Stimulated activated naive CD4-positive, alpha-beta T cell treated with Interleukin-2 at 50 U/mL for 16 hours (primary cell): ENCODE measurements around the gene BABAM2.

Experiments used
- DNase-seq: peaks from one replicate; lab custom pipeline; 2025; lab: John Stamatoyannopoulos, UW

BABAM2 gene

DNA sequence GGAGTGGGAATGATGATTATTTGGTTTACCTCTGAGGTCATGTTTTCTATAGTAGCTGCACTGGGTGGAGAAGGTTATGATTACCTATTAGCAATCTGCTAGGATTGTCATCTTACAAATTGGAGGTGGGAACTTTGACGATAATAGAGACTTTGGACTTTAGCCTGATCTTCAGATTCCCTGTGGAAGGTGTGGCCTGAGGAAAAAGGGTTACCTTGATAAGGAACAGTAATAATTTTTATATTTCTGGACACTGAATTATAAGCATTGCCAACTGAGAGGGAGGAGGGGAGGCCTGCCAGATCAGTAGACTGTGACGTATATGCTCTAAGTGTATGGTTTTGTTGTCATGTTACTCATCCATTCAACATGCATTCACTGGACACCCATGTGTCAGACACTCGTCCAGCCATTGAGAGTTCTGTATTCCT, 318.7 kb downstream of the BABAM2 start:
- no peak for DNase-seq

DNA sequence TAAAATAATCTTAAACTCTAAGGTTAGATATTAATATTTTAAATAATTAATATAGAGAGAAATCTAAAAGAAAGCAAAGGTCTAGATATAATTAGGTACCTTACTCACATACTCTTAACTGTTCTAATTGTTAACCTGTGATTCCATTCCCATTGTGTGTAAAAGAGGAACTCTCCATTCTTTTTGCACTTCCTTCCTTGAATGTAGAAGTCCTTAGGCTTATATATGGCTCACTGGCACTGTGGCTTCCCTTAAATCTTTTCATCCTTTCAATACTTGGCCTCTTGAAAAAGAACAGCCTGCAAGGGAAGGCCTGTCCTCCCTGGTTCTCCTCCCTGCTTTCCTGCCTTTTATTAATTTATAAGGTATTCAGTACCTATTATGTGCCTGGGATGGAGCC, 319.3 kb downstream of the BABAM2 start:
- no peak for DNase-seq

DNA sequence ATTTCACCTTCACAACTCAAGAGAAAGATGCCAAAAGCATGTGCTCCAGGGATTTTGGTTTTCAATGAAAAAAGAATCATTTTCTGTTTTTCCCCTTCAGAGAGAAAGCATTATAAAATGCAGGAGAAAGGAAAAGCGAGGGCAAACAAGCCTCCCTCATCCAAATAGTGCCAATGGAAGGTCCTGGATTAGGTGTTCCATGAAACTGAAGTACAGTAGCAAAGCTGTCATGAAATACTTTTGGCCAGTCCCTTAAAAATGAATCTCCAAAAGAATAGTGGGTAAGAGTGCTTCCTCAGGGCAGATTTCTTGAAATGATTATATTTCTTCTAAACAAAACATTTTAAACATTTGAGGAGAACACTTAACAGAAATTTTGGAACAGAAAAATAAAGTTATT, 320.0 kb downstream of the BABAM2 start:
- DNase-seq: no peak

DNA sequence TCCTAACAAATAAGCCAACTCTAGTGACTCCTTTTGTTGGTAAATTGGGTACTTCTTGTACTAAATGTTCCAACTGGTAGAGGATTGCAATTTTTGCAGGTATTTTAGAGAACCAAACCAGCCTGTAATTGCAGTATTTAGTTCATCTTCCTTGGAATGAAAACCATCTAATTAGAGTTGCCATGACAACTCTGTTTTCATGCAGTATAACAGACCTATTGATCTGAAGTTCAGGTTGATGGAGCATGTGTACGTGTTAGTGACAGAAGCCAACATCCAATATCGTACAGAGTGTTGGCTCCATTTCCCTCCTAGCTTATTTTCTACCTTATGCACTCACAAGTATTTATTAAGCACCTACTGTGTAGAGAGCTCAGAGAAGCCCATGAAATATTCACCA, 325.8 kb downstream of the BABAM2 start:
- no peak for DNase-seq

DNA sequence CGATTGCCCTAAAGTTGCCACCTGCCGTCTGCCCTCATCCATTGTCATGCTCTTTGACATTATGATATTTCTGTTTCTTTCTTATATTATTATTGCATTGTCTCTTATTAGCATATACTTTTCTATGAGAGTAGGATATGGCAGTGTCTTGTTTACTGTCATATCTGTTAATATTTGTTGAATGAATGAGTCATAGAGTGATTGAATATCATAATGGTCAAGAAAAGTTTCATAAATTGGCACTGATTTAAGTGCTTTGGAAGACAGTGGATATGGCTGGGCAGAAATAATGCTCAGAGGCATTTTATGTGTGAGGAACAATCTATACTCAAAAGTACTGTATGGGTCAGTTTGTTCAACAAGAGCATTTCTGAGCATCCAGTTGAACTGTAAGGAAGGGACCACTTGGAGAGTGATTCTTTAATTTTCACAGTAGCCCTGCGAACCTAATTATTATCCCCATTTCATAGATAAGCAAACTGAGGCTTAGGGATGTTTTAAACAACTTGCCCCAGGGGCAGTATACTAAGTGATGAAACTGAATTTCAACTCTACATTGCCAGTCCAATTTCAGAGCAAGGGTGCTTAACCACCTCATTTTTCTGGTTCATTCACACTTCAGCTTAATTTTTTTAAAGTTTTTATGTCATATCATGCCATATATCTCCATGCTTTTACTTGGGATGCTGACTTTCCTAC, 326.7 kb downstream of the BABAM2 start:
- no peak for DNase-seq

DNA sequence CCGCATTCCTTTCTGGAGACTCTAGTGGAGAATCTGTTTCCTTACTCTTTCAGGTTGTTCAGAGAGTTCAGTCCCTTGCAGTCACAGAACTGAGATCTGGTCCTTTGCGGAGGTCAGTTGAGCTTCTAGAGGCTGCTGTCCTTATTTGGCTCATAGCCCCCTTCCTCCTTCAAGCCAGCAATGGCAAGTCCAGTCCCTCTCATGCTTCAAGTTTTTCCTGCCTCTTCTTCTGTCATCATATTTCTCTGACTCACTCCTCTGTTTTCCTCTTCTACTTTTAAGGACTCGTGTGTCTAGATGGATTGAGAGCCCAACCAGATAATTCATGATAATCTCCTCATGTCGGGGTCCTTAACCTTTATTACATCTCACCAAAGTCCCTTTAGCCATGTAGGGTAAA, 328.6 kb downstream of the BABAM2 start:
- no peak for DNase-seq

DNA sequence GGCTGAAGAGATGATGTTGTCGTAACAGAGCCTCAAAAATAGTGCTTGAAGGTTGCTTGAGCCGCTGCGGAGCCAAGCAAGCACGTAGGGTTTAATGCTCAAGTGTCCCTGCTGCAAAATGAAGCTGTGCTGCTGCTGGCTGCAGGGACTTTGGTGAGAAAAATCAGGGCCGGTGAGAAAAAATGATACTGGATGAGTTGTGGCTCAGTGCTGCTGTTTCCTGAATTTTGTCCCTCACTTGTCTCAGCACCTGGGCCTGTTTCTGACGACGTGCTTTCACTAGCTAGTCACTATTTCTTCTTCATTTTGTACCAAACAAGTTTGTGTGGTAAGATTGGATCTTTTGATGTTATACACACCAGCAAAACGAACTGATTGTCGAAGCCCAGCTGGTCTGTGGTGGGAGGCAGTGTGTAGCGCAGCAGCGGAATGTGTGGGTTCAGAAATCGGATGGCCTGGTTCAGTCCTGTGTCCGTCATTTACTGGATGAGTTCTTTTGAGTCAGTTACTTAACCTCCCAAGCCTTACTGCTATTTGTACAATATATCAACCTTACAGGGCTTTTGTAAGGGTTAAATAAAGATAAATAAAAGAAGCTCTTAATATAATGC, 329.3 kb downstream of the BABAM2 start:
- DNase-seq: no peak

DNA sequence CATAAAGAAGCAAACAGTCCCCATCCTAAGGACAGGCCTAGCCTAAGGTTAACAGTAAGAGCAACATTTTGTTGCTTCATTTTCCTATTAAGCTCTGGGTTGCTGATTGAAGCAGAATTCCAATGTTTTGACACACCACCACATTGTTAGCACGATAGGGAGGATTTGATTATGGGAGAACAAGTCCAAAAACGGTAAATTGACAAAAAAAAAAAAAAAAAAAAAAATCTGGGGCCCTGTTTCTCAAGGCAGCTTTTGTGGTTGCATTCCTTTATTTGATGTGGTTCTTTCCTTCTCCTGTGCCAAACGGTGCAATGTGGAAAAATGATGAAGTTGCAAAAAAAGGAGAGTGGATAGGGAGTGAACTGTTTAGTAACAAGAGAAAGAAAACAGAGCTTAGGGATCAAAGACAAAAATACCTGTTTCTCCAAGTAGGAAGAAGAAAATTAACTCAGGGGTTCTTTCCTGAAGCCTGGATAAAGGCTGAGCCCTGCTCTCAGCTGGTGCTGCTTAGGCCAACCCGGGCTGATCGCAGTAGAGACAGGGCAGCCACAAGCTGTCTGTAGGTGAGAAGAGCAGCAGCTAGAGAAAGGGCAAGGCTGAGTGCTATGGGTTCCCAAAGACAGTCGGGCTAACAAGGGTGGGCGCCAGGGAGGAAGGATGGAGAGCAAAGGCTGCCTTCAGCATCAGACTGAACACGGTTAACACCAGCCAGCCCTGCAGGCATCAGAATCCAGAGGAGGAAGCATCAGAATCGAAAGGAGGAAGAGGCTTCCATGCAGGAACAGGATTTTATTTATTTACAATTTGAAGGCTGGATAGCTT, 334.3 kb downstream of the BABAM2 start:
- no peak for DNase-seq

DNA sequence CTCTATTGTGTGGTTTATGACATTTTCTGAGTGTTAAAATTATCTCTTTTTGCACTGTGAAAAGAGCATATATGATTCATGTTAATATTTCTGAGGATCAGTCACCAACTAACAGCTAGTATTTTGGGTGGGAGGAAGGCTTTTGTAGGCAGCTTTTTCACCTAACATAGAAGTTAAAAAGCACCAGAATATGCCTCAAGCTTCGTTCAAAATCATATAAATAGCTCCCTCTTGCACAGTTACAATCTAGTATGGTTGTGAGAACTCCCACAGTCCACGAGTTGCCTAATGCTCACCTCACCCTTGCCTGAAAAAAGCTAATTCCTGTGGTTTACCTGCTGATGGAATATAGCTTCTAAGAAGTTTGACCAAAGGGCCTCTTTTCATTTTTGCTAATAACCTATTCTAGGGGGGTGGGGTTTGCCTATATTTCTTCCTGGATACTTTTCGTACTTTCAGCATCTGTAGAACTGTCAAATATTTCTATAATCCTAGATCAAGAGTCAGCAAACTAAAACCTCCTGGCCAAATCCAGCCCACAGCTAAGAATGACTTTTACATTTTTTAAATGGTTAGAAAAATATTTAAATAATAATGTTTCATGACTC, 335.0 kb downstream of the BABAM2 start:
- no peak for DNase-seq

DNA sequence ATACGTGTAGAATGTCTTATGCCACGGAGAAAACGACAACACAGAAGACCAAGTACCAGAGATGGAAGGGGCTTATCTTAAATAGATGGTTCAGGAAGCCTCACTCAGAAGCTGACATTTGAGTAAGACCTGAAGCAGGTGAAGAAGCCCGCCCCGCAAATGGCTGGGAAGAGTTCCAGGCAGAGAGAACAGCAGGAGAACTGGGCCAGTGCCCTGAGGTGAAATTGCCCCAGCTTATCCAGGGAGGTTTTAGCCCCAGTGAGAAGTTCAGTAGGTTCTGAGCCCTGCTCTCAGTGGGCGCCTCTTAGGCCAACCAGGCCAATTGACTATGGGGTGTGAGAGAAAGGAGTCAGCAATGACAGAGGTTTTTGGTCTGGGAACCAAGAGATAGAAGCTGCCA, 336.0 kb downstream of the BABAM2 start:
- no peak for DNase-seq

DNA sequence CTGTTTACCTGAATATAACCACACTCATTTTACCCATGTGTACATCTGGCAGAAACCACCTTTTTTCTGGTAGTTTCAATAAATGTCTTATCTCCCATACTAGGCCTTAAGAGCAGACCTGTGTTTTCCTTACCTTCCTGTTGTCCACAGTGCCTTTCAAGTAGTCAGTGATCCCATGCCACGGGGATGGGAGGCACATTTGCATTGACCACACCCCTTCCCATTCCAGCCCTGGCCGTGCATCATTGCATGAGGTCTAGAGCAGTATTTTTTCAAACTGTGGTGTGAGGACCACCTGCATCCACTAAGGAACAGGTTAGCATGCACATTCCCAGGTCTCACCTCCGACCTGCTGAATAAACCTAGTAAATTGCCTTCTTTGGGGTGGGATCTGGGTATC, 337.0 kb downstream of the BABAM2 start:
- DNase-seq: no peak

DNA sequence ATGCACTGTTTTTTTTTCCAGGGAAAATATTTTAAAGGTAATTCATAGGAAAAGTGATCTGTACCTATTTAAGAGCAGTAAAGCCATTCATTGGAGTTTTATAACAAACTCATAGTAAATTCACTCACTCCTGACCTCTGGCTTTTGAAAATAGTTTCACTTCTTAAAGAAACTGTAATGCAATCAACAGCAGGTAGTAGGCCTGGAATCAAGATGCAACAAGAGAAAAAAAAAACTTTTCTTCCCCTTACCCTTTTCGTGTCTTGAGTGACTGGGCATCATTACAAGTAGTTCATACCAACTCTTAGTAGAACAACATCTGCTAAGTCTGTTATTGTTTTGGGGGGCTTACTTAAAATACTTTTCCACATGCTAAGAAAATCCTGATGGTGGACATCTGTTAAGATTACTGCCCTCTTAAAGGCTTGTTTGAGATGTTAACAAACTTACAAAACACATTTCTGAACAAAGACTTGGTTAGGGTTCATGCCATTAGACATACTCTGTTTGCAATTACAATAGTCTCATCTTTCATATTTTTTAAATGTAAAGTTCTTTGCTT, 338.0 kb downstream of the BABAM2 start:
- DNase-seq: no peak

DNA sequence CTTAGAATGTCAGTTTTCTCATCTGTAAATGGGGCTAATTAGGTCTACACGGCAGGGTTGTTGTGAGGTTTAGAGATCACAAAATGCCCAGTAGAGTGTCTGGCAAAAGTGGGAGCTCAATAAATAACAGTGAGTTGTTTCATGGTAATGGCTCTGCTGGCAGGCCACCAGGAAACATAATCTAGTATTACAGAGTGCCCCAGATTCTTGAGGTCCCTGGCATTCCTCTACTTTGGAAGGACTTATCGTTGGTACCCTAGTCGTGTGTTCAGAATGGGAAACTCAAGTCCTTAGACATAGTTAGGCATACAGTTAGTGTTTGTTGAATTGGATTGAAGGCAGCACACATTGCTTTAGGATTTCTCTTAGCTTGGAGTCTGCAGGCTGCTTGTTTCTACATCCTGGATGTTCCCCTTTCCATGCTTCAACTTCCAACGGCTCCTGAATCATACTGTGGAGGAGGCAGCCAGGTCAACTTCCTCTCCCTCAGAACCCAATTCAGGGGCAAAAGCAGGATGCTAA, 340.6 kb downstream of the BABAM2 start:
- DNase-seq: no peak

DNA sequence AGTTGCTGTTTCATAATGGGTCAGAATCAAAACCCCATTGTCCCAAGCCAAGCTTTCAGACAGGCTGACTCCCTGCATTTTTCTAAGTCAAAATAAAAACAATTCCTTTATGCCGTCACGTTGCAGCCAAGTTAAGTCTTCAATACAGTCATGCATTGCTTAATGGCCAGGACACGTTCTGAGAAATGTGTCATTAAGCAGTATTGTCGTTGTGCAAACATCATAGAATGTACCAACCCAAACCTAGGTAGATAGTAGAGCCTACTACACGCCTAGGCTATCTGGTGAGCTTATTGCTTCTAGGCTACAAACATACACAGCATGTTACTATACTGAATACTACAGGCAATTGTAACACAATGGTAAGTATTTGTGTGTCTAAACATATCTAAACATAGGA, 341.8 kb downstream of the BABAM2 start:
- DNase-seq: no peak

DNA sequence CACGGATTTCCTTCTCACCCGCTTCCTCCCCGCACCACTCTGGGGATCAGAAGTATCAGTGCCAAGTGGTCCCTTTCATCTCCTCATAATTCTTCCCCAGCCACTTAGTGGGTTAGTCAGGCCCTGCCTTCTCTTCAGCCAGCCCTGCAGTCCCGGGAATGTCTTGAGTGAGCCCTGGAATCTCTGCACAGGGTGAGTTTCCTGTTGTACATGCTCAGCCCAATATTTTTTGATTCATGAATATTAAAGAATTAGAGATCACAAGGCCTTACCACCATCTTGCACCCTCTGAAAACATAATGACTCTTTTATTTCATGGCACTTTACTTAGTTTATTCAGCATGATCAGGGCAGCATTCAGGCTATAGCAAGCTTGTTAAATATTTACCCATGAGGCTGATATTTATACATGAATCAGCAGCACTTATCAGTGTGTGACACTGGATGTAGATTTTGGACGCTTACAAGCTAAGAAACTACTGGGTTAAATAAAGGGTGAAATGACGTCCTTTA, 342.7 kb downstream of the BABAM2 start:
- no peak for DNase-seq

DNA sequence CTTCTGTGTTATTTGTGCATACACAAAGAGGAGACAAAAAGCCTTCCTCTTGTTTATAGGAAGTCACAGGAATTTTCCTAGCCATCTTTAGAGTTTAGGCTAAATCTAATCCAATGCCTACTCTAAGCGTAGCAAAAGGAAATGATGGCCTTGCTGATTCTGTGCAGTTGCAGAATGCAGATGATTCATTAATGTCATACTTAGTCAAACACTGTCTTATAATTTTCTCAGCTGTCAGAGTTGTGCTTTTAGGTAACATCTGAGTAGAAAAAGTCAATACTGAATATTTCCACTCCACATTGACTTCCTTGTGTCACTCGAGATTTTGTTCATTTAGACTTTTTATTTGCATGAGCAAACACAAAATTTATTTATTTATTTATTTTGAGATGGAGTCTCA, 344.3 kb downstream of the BABAM2 start:
- no peak for DNase-seq

DNA sequence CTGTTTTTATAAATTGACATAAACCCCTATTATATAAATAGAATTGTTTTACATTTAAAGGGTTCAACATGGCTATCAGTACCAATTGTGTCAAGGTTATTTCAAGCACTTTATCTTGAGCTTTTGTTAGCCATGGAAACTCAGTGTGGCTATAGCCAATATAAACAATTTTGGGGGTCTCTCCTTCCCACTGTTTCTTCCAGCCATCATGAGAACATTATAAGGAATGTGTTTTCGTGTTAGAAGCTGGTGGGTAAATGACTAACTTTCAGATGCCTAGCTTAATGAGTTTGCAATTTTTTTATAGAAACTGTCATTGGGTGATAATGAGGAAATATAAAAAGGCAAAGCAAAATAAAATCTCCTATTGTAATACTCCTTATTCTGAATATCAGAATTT, 348.7 kb downstream of the BABAM2 start:
- DNase-seq: no peak

DNA sequence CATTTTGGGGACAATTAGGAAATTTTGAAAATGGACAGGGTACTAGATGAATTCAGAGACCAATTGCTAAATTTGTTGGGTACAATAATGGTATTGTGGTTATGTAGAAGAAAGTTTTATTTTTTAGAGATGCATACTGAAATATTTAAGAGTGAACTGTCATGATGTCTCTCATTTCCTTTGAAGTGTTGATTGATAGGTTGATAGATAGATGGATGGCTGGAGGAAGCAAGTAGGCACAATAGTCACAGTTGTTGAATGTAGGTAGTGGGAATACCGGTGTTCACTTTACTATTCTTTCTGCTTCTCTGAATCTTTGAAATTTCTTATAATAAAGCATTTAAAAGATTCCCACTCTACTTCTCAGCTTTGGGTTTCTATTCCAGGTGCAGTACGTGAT, 350.4 kb downstream of the BABAM2 start:
- no peak for DNase-seq

DNA sequence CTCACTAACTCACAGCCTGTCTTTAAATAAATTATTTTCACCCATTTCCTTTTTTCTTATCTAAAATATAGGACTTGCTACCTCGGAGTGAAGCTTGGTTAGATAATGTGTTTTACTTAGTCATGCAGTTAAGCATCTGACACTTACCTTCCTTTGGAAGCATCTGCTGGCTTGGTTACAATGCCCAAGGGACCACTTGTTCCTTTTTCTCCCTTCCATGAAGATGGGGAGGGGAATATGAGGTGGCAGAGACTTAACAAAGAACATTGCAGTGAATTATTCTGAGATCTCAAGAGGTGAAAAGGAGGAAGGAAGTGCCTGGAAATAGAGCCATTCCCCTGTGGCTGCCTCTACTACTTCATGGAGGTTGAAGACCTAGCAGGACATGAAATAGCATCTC, 356.8 kb downstream of the BABAM2 start:
- no peak for DNase-seq

DNA sequence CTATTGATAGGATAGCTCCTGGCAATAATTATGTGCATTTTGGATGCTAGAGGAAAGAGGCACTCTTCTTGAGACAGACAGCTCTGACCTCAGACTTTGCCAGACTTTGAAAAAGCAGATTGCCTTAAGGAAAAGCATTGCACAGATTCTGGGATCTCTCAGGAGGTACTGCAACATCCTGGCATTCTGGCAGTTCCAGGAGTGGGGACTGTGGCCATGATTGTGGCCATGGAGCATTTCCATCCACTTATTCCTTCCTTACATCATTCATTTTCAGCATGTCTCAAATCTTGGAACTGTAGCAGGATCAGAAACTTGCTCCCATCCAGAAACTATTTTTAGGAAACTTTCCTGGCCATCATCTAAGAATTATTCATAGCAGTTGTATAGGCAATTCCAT, 357.2 kb downstream of the BABAM2 start:
- DNase-seq: no peak

DNA sequence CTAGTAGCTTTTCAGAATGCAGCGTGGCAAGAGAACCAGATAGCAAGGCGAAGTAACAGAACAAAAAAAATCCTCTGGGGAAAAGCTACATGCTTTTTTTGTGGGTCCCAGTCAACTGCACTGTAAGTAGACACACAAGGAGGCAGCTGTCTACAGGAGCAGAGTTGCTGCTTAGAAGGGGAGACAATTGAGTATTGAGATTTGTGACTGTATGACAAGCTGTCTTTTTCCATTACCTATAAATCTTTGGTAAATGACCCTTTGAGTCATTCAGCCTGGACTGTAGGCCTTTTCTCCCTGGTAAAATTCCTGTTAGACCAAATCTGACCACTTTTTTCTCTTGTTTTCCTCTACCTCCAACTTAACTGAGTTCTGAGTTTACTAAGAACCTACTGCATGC, 358.0 kb downstream of the BABAM2 start:
- no peak for DNase-seq

DNA sequence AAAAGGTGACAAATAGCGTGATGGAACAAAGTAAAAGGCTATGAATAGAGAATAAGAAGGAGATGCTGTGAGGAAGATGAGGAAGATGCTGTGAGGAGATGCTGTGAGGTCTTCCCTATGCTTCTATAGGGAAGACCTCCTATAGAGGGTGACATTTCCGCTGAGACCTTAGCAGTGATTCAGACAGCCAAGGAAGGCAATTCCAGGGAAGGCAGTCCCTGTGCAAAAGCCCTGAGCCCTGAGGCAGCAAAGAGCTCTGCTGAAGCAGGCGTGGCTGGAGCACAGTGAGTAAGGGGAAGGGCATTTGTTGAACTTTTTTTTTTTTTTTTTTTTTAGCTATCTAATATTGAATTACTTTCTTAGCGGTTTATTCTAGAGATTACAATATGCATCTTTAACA, 359.5 kb downstream of the BABAM2 start:
- DNase-seq: no peak
